Measurements from ENCODE around the gene TNS3. TPM values are rescaled to one million over a fixed set of nuclear protein-coding genes. Genes with fewer than 3 reads are reported as not detected.

TNS3 gene
- total RNA-seq, 5 donors from 2014 or later (not counting 1 experiment from before 2014, with no cell fraction given), result 0.58 to 3.7 (median 2.0) TPM

GRCh38 chr7:47508389-47509380, 73.2 kb downstream of the TNS3 start:
- no peak for ATAC-seq (replicated peaks in 1 of 4)
- Mint-ChIP-seq H3K9me3 (no peaks in the 10 kb centered on the region), H3K36me3 (no peaks in the 10 kb centered on the region), H3K27me3 (peaks cover 0 to 3% of the 10 kb centered on the region in 2 donors), H3K4me1 (no peaks in the 10 kb centered on the region), H3K4me3 (no peak overlapping the region), H3K27ac (no peak overlapping the region)
- Histone ChIP-seq H3K27ac (ENCODE audit: low read length) (no peak overlapping the region), H3K4me1 (ENCODE audit: control insufficient read depth in 1 of 2, extremely low read depth in 1 of 2, insufficient read depth in 2 of 2, low read length in 2 of 2) (no peaks in the 10 kb centered on the region), H3K27me3 (replicated peaks in 1 of 2; ENCODE audit: control insufficient read depth in 2 of 2, extremely low read depth in 1 of 2, insufficient read depth in 2 of 2, low read length in 1 of 2) (peaks cover 0 to 2% of the 10 kb centered on the region in 2 experiments), H3K4me3 (ENCODE audit: control insufficient read depth in 1 of 2, extremely low read depth in 1 of 2, low read length in 1 of 2) (no peak overlapping the region), H3K36me3 (ENCODE audit: control insufficient read depth in 2 of 2, extremely low read depth in 1 of 2, insufficient read depth in 1 of 2, low read length in 1 of 2) (no peaks in the 10 kb centered on the region), H3K9me3 (no peaks in the 10 kb centered on the region)
- whole genome bisulfite sequencing (ENCODE audit: insufficient coverage), result 82% methylated on average over 7 of the region's 11 CpGs
- CTCF ChIA-PET, result no interaction called here
- POLR2A ChIA-PET, result no interaction called here
- no peak for DNase-seq

- H3K4me3 ChIP-seq (ENCODE audit: control insufficient read depth in 1 of 2, extremely low read depth in 1 of 2, low read length in 1 of 2), result no peak overlapping the region
- Mint-ChIP-seq H3K27ac (no peak overlapping the region), H3K4me1 (no peaks in the 10 kb centered on the region), H3K36me3 (no peaks in the 10 kb centered on the region), H3K27me3 (peaks cover 0 to 3% of the 10 kb centered on the region in 2 donors), H3K9me3 (no peaks in the 10 kb centered on the region), H3K4me3 (no peak overlapping the region)
- POLR2A ChIA-PET, result no interaction called here
- no peak overlapping the region for H3K27ac ChIP-seq (ENCODE audit: low read length)
- no peak for DNase-seq
- H3K27me3 ChIP-seq (replicated peaks in 1 of 2; ENCODE audit: control insufficient read depth in 2 of 2, extremely low read depth in 1 of 2, insufficient read depth in 2 of 2, low read length in 1 of 2), result peaks cover 0 to 2% of the 10 kb centered on the region in 2 experiments
- CTCF ChIA-PET, result no interaction called here
- H3K36me3 ChIP-seq (ENCODE audit: control insufficient read depth in 2 of 2, extremely low read depth in 1 of 2, insufficient read depth in 1 of 2, low read length in 1 of 2), result no peaks in the 10 kb centered on the region
- no peak for ATAC-seq (replicated peaks in 1 of 4)
- WGBS (ENCODE audit: insufficient coverage), result 91% methylated on average over 4 of the region's 9 CpGs
- H3K4me1 ChIP-seq (ENCODE audit: control insufficient read depth in 1 of 2, extremely low read depth in 1 of 2, insufficient read depth in 2 of 2, low read length in 2 of 2), result no peaks in the 10 kb centered on the region
- H3K9me3 ChIP-seq, result no peaks in the 10 kb centered on the region
These were observed 74.4 kb downstream of the TNS3 start for GRCh38 chr7:47507522-47507921.

- no peak overlapping the region for H3K4me3 ChIP-seq (ENCODE audit: control insufficient read depth in 1 of 2, extremely low read depth in 1 of 2, low read length in 1 of 2)
- DNase-seq, result no peak
- Mint-ChIP-seq H3K9me3 (no peaks in the 10 kb centered on the region), H3K4me1 (no peaks in the 10 kb centered on the region), H3K27ac (no peak overlapping the region), H3K27me3 (peaks cover 0 to 3% of the 10 kb centered on the region in 2 donors), H3K4me3 (no peak overlapping the region), H3K36me3 (no peaks in the 10 kb centered on the region)
- no peak overlapping the region for H3K27ac ChIP-seq (ENCODE audit: low read length)
- 89% methylated on average over 10 of the region's 14 CpGs for WGBS (ENCODE audit: insufficient coverage)
- peaks cover 0 to 2% of the 10 kb centered on the region in 2 experiments for H3K27me3 ChIP-seq (replicated peaks in 1 of 2; ENCODE audit: control insufficient read depth in 2 of 2, extremely low read depth in 1 of 2, insufficient read depth in 2 of 2, low read length in 1 of 2)
- H3K36me3 ChIP-seq (ENCODE audit: control insufficient read depth in 2 of 2, extremely low read depth in 1 of 2, insufficient read depth in 1 of 2, low read length in 1 of 2), result no peaks in the 10 kb centered on the region
- no peaks in the 10 kb centered on the region for H3K4me1 ChIP-seq (ENCODE audit: control insufficient read depth in 1 of 2, extremely low read depth in 1 of 2, insufficient read depth in 2 of 2, low read length in 2 of 2)
- H3K9me3 ChIP-seq, result no peaks in the 10 kb centered on the region
- CTCF ChIA-PET, result no interaction called here
- no peak for ATAC-seq (replicated peaks in 1 of 4)
- POLR2A ChIA-PET, result no interaction called here
These were observed 75.2 kb downstream of the TNS3 start for GRCh38 chr7:47506382-47507339.

GRCh38 chr7:47505312-47506007, 76.5 kb downstream of the TNS3 start:
- Mint-ChIP-seq H3K4me3 (no peak overlapping the region), H3K36me3 (no peaks in the 10 kb centered on the region), H3K27me3 (peaks cover 0 to 3% of the 10 kb centered on the region in 2 donors), H3K27ac (no peak overlapping the region), H3K4me1 (no peaks in the 10 kb centered on the region), H3K9me3 (no peaks in the 10 kb centered on the region)
- 86% methylated on average over 10 of the region's 12 CpGs for WGBS (ENCODE audit: insufficient coverage)
- Histone ChIP-seq H3K9me3 (no peaks in the 10 kb centered on the region), H3K4me1 (ENCODE audit: control insufficient read depth in 1 of 2, extremely low read depth in 1 of 2, insufficient read depth in 2 of 2, low read length in 2 of 2) (no peaks in the 10 kb centered on the region), H3K27me3 (replicated peaks in 1 of 2; ENCODE audit: control insufficient read depth in 2 of 2, extremely low read depth in 1 of 2, insufficient read depth in 2 of 2, low read length in 1 of 2) (peaks cover 0 to 2% of the 10 kb centered on the region in 2 experiments), H3K36me3 (ENCODE audit: control insufficient read depth in 2 of 2, extremely low read depth in 1 of 2, insufficient read depth in 1 of 2, low read length in 1 of 2) (no peaks in the 10 kb centered on the region), H3K4me3 (ENCODE audit: control insufficient read depth in 1 of 2, extremely low read depth in 1 of 2, low read length in 1 of 2) (no peak overlapping the region), H3K27ac (ENCODE audit: low read length) (no peak overlapping the region)
- ChIA-PET POLR2A (no interaction called here), CTCF (no interaction called here)
- ATAC-seq (replicated peaks in 1 of 4) (no peak), DNase-seq (no peak)

- ChIA-PET CTCF (no interaction called here), POLR2A (no interaction called here)
- H3K27ac Mint-ChIP-seq, result no peak overlapping the region
- no peak overlapping the region for H3K4me3 ChIP-seq (ENCODE audit: control insufficient read depth in 1 of 2, extremely low read depth in 1 of 2, low read length in 1 of 2)
- DNase-seq, result no peak
- no peak overlapping the region for H3K4me3 Mint-ChIP-seq
- peaks cover 0 to 3% of the 10 kb centered on the region in 2 donors for H3K27me3 Mint-ChIP-seq
- H3K4me1 Mint-ChIP-seq, result no peaks in the 10 kb centered on the region
- H3K4me1 ChIP-seq (ENCODE audit: control insufficient read depth in 1 of 2, extremely low read depth in 1 of 2, insufficient read depth in 2 of 2, low read length in 2 of 2), result no peaks in the 10 kb centered on the region
- 86% methylated on average over 2 of the region's 14 CpGs for WGBS (ENCODE audit: insufficient coverage)
- no peaks in the 10 kb centered on the region for H3K36me3 ChIP-seq (ENCODE audit: control insufficient read depth in 2 of 2, extremely low read depth in 1 of 2, insufficient read depth in 1 of 2, low read length in 1 of 2)
- ATAC-seq (replicated peaks in 1 of 4), result no peak
- no peaks in the 10 kb centered on the region for H3K36me3 Mint-ChIP-seq
- H3K27ac ChIP-seq (ENCODE audit: low read length), result no peak overlapping the region
- no peaks in the 10 kb centered on the region for H3K9me3 Mint-ChIP-seq
- H3K9me3 ChIP-seq, result no peaks in the 10 kb centered on the region
- peaks cover 0 to 2% of the 10 kb centered on the region in 2 experiments for H3K27me3 ChIP-seq (replicated peaks in 1 of 2; ENCODE audit: control insufficient read depth in 2 of 2, extremely low read depth in 1 of 2, insufficient read depth in 2 of 2, low read length in 1 of 2)
These were observed 77.2 kb downstream of the TNS3 start for GRCh38 chr7:47504551-47505311.
